CD4-positive, alpha-beta memory T cell (primary cell): Measurements from ENCODE around the gene ITGAE. TPM values are rescaled to one million over a fixed set of nuclear protein-coding genes. Genes with fewer than 3 reads are reported as not detected.
A peak's percentile ranks its signal among the peaks of the same experiment; 100 is the strongest.

ENCODE experiments used
- CTCF ChIA-PET: fragments of 350-600 bp; sonication (Branson Sonifier 250); formaldehyde crosslinking; loops from one replicate; lab custom pipeline; 2021; ENCODE audit warnings: inconsistent platforms; ENCODE audit not compliant: partially characterized antibody; lab: Charles Lee
- POLR2A ChIA-PET: fragments of 350-600 bp; sonication (Branson Sonifier 250); formaldehyde crosslinking; loops from one replicate; lab custom pipeline; 2021; ENCODE audit not compliant: partially characterized antibody; lab: Charles Lee
- DNase-seq, 5 donors: peaks; one replicate each; pipeline versions ENCODE4 v3.0.0 to v3.0.0-alpha.2; 2020 to 2022; ENCODE audit warnings: mixed read lengths in 1 of 5
- H3K27ac ChIP-seq: one replicate; pipeline ENCODE4 v1.7.0; 2013; ENCODE audit warnings: low read depth, low read length
- H3K27me3 ChIP-seq: 2 replicates; pipeline ENCODE4 v1.7.0; 2013; ENCODE audit warnings: mild to moderate bottlenecking, low read length, moderate library complexity; ENCODE audit not compliant: insufficient read depth
- H3K36me3 ChIP-seq: 2 replicates; pipeline ENCODE4 v1.7.0; 2013; ENCODE audit warnings: mild to moderate bottlenecking, low read length, moderate library complexity; ENCODE audit not compliant: insufficient read depth
- H3K4me1 ChIP-seq: 2 replicates; pipeline ENCODE4 v1.7.0; 2013; ENCODE audit warnings: mild to moderate bottlenecking, low read length, moderate library complexity; ENCODE audit not compliant: insufficient read depth
- H3K4me3 ChIP-seq, 2 donors: one replicate each; pipeline ENCODE4 v1.7.0; 2013; ENCODE audit warnings: low read length in 2 of 2, mild to moderate bottlenecking in 1 of 2
- H3K9me3 ChIP-seq, 2 donors: one replicate each; pipeline ENCODE4 v1.7.0; 2013; ENCODE audit warnings: low read length in 2 of 2, control low read depth in 1 of 2; ENCODE audit not compliant: control insufficient read depth in 1 of 2
- H3K27ac Mint-ChIP-seq, 7 donors: one replicate each; pipeline ENCODE4 v1.8.0; 2020 to 2021; ENCODE audit warnings: mixed read lengths in 7 of 7, mild to moderate bottlenecking in 6 of 7, inconsistent platforms in 3 of 7, moderate library complexity in 3 of 7
- H3K27me3 Mint-ChIP-seq, 2 donors: one replicate each; pipeline ENCODE4 v1.8.0; 2020 to 2021; ENCODE audit warnings: mixed read lengths in 2 of 2
- H3K36me3 Mint-ChIP-seq, 2 donors: one replicate each; pipeline ENCODE4 v1.8.0; 2020 to 2021; ENCODE audit warnings: mixed read lengths in 2 of 2, inconsistent platforms in 1 of 2, mild to moderate bottlenecking in 1 of 2
- H3K4me1 Mint-ChIP-seq, 4 donors: one replicate each; pipeline ENCODE4 v1.8.0; 2020 to 2021; ENCODE audit warnings: mixed read lengths in 4 of 4, mild to moderate bottlenecking in 1 of 4
- H3K4me3 Mint-ChIP-seq, 8 donors: one replicate each; pipeline ENCODE4 v1.8.0; 2020 to 2021; ENCODE audit warnings: mixed read lengths in 8 of 8, mild to moderate bottlenecking in 7 of 8, moderate library complexity in 6 of 8, inconsistent platforms in 3 of 8
- H3K9me3 Mint-ChIP-seq, 8 donors: one replicate each; pipeline ENCODE4 v1.8.0; 2020 to 2021; ENCODE audit warnings: mixed read lengths in 8 of 8, mild to moderate bottlenecking in 5 of 8, inconsistent platforms in 3 of 8, moderate library complexity in 1 of 8
- intact Hi-C: fragments of 100-400 bp; cut with micrococcal nuclease; formaldehyde crosslinking; loops from one replicate; pipeline ENCODE4 v1.15.1; 2023
- polyA plus RNA-seq, 2 donors: library from polyadenylated mRNA; unstranded; fragments of 300-500 nt; fragmentation: Illumina TruSeq; gene quantifications; one replicate each; pipeline ENCODE4 v1.2.3, GENCODE V29; 2021
- total RNA-seq, 2 experiments: library from RNA; stranded (reverse); gene quantifications; one replicate each; pipeline ENCODE4 v1.2.3, GENCODE V29; 2021

Gene ITGAE
- total and polyA plus RNA-seq, 4 experiments from 2014 or later, result 17.2 to 43.6 (median 27.7) TPM

GRCh38 chr17:3672571-3672970, 128.4 kb downstream of the ITGAE start:
- peaks cover 19% of the 10 kb centered on the region for H3K4me1 ChIP-seq
- no peak overlapping the region for H3K4me3 ChIP-seq
- no peaks in the 10 kb centered on the region for H3K27me3 ChIP-seq
- no peaks in the 10 kb centered on the region for H3K9me3 Mint-ChIP-seq
- ChIA-PET POLR2A (interaction anchor here (1.4 kb wide), 1 partner anchor 24 kb away, joined by 3 read pairs; the partner anchor contains the start of gene P2RX5), CTCF (no interaction called here)
- no peak for DNase-seq
- H3K36me3 ChIP-seq, result peaks cover 9% of the 10 kb centered on the region
- no peaks in the 10 kb centered on the region for H3K27me3 Mint-ChIP-seq
- intact Hi-C loops, result no loop called here
- H3K27ac ChIP-seq, result no peak overlapping the region
- H3K27ac Mint-ChIP-seq, result no peak overlapping the region
- no peak overlapping the region for H3K4me3 Mint-ChIP-seq
- peaks cover 0 to 13% of the 10 kb centered on the region in 2 donors for H3K36me3 Mint-ChIP-seq
- H3K4me1 Mint-ChIP-seq, result peaks cover 10 to 22% (median 13%) of the 10 kb centered on the region in 4 donors
- H3K9me3 ChIP-seq, result no peaks in the 10 kb centered on the region

- peaks cover 23% of the 10 kb centered on the region for H3K4me1 ChIP-seq
- Mint-ChIP-seq H3K9me3 (no peaks in the 10 kb centered on the region), H3K36me3 (peaks cover 0 to 9% of the 10 kb centered on the region in 2 donors), H3K27ac (peak overlapping the region; percentile 78 to 95 (median 88)), H3K4me3 (peak overlapping the region; percentile 88 to 96 (median 92)), H3K27me3 (no peaks in the 10 kb centered on the region), H3K4me1 (peaks cover 18 to 30% (median 19%) of the 10 kb centered on the region in 4 donors)
- no peaks in the 10 kb centered on the region for H3K36me3 ChIP-seq
- no peak for DNase-seq
- H3K4me3 ChIP-seq, result peak overlapping the region; percentile 76 to 83
- no peaks in the 10 kb centered on the region for H3K27me3 ChIP-seq
- H3K27ac ChIP-seq, result peak overlapping the region; percentile 80
- CTCF ChIA-PET, result interaction anchor here (1.2 kb wide), 1 partner anchor 14 kb away, joined by 3 read pairs; no protein-coding TSS in a partner anchor
- POLR2A ChIA-PET, result no interaction called here
- H3K9me3 ChIP-seq, result no peaks in the 10 kb centered on the region
- intact Hi-C loops, result loop anchor here (5.0 kb wide), 1 partner anchor 622 kb away; no protein-coding TSS in a partner anchor
Observed at GRCh38 chr17:3669548-3669947, 131.4 kb downstream of the ITGAE start.

GRCh38 chr17:3669085-3669347, 132.0 kb downstream of the ITGAE start:
- H3K4me1 ChIP-seq, result peaks cover 23% of the 10 kb centered on the region
- H3K27ac ChIP-seq, result peak overlapping the region; percentile 80
- ChIA-PET POLR2A (interaction anchor here (0.9 to 1.3 kb wide), 4 partner anchors 8 to 54 kb away, joined by 3 to 4 read pairs (median 3); partner anchors contain the start of genes CTNS, P2RX5 and SHPK), CTCF (no interaction called here)
- Mint-ChIP-seq H3K36me3 (peaks cover 0 to 9% of the 10 kb centered on the region in 2 donors), H3K27ac (peak overlapping the region; percentile 78 to 95 (median 89)), H3K4me3 (peak overlapping the region; percentile 88 to 96 (median 92)), H3K4me1 (peaks cover 18 to 30% (median 19%) of the 10 kb centered on the region in 4 donors), H3K27me3 (no peaks in the 10 kb centered on the region), H3K9me3 (no peaks in the 10 kb centered on the region)
- no peaks in the 10 kb centered on the region for H3K9me3 ChIP-seq
- no peaks in the 10 kb centered on the region for H3K27me3 ChIP-seq
- no peaks in the 10 kb centered on the region for H3K36me3 ChIP-seq
- intact Hi-C loops, result loop anchor here (5.0 kb wide), 1 partner anchor 622 kb away; no protein-coding TSS in a partner anchor
- DNase-seq, result no peak
- H3K4me3 ChIP-seq, result peak overlapping the region; percentile 76 to 83

- no peaks in the 10 kb centered on the region for H3K27me3 ChIP-seq
- peaks cover 18 to 30% (median 19%) of the 10 kb centered on the region in 4 donors for H3K4me1 Mint-ChIP-seq
- ChIA-PET CTCF (no interaction called here), POLR2A (interaction anchor here (0.7 to 1.3 kb wide), 5 partner anchors 9 to 257 kb away, joined by 3 to 4 read pairs (median 3); partner anchors contain the start of genes CTNS, P2RX5 and SHPK)
- peak within 1 kb of the TSS; percentile 76 to 83 for H3K4me3 ChIP-seq
- H3K4me1 ChIP-seq, result peaks cover 23% of the 10 kb centered on the region
- intact Hi-C loops, result loop anchor here (1.0 to 5.0 kb wide), 4 partner anchors 32 to 621 kb away; partner anchors contain the start of genes CTNS, NCBP3 and SHPK
- H3K36me3 Mint-ChIP-seq, result peaks cover 0 to 9% of the 10 kb centered on the region in 2 donors
- H3K27ac Mint-ChIP-seq, result peak within 1 kb of the TSS; percentile 84 to 95 (median 90)
- H3K9me3 Mint-ChIP-seq, result no peaks in the 10 kb centered on the region
- no peaks in the 10 kb centered on the region for H3K9me3 ChIP-seq
- DNase-seq, result peak; percentile 97 to 100 (median 99)
- H3K4me3 Mint-ChIP-seq, result peak within 1 kb of the TSS; percentile 88 to 96 (median 92)
- H3K27me3 Mint-ChIP-seq, result no peaks in the 10 kb centered on the region
- peak within 1 kb of the TSS; percentile 80 for H3K27ac ChIP-seq
- no peaks in the 10 kb centered on the region for H3K36me3 ChIP-seq
Observed at GRCh38 chr17:3668279-3669084, 132.5 kb downstream of the ITGAE start, which contains the start of the genes EMC6 and TAX1BP3. Gene EMC6 (plus strand): TSS chr17:3668812. CDS start chr17:3669147, 335 bp downstream. Gene TAX1BP3 (minus strand): TSS chr17:3668578. CDS start chr17:3668526, 52 bp downstream.

DNA sequence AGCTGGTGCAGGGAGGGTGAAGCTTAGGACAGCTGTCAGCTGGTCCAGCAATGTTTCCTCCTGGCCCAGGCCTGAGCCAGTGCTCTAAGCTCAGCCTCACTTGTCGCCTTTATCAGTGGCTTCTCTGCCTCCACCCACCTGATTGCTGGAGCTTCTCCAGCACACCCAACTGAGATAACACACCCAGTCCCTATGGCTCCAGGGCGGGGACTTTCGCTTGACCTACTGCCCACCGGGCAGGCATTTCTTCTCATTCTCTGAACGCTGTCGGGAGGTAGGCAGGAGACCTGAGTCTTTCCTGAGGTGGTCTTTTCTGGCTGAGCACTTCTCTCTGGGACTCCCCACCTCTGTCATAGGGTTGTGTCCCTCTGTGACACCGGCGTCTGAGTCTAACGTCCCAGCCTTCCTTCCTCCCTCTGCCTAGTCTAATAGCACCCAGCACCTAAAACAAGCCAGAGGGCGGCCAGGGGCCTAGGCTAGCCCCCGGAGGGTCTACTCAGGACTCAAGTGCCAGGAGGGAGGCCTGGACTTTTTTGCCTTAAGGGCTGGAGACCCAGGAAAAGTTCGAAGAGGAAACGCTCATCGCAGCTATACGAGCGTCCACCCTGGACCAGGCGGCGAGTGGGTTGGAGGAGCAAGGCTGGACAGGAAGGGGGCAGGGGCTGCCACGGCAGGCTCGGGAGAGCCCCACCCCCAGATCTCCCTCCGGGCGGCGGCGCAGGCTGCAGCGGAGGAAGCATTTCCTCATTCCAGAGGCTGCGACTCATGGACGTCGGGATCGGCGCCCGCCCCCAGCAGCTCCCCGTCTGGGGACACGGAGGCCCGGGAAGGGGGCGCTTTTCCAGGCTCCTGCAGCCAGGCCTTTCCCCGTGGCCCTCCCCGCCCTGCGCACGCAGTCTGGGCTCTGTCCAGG, 133.4 kb downstream of the ITGAE start:
- ChIA-PET CTCF (interaction anchor here (0.7 kb wide), 1 partner anchor 245 kb away, joined by 3 read pairs; no protein-coding TSS in a partner anchor), POLR2A (interaction anchor here (0.7 to 1.6 kb wide), 4 partner anchors 28 to 258 kb away, joined by 3 to 5 read pairs (median 4); partner anchors contain the start of genes CTNS, NCBP3, P2RX5 and SHPK)
- Mint-ChIP-seq H3K27me3 (no peaks in the 10 kb centered on the region), H3K4me1 (peaks cover 18 to 30% (median 19%) of the 10 kb centered on the region in 4 donors), H3K4me3 (peak overlapping the region; percentile 74 to 94 (median 85)), H3K9me3 (no peaks in the 10 kb centered on the region), H3K27ac (peak overlapping the region; percentile 47 to 88 (median 53)), H3K36me3 (peaks cover 0 to 9% of the 10 kb centered on the region in 2 donors)
- Histone ChIP-seq H3K4me3 (peak overlapping the region; percentile 12 to 83), H3K27me3 (no peaks in the 10 kb centered on the region), H3K9me3 (no peaks in the 10 kb centered on the region), H3K4me1 (peaks cover 23% of the 10 kb centered on the region), H3K27ac (peak overlapping the region; percentile 80), H3K36me3 (no peaks in the 10 kb centered on the region)
- intact Hi-C loops, result loop anchor here (1.0 to 5.0 kb wide), 4 partner anchors 31 to 620 kb away; partner anchors contain the start of genes CTNS, NCBP3 and SHPK
- peak in 1 of 5 donors; percentile 4 for DNase-seq

DNA sequence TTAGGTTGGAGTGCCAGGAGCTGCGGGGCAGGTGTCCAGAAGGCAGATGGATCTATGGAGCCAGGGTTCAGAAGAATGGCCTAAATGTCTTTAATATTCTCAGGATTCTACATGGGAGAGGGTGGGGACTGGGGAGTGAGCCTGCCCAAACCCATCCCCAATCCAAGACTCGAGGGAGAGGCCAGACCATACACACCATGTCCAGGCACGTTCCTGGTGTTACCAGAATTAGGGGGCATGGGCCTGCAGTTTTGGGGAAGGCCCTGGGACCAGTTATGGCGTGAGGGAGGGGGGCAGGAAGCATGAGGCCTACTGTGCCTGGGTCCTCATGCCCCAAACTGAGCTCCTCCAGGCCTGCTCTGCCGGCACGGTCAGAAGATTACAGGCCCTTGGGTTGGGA, 134.5 kb downstream of the ITGAE start:
- ChIA-PET POLR2A (interaction anchor here (0.6 to 1.6 kb wide), 3 partner anchors 30 to 889 kb away, joined by 3 to 5 read pairs (median 4); partner anchors contain the start of genes CTNS, MYBBP1A, NCBP3 and SHPK), CTCF (no interaction called here)
- intact Hi-C loops, result loop anchor here (5.0 kb wide), 1 partner anchor 619 kb away; no protein-coding TSS in a partner anchor
- H3K4me3 Mint-ChIP-seq, result peak overlapping the region in 7 of 8 donors; percentile 49 to 79 (median 65)
- H3K4me1 Mint-ChIP-seq, result peaks cover 16 to 28% (median 17%) of the 10 kb centered on the region in 4 donors
- no peaks in the 10 kb centered on the region for H3K27me3 Mint-ChIP-seq
- Histone ChIP-seq H3K9me3 (no peaks in the 10 kb centered on the region), H3K36me3 (no peaks in the 10 kb centered on the region), H3K4me3 (no peak overlapping the region), H3K27ac (no peak overlapping the region), H3K27me3 (no peaks in the 10 kb centered on the region), H3K4me1 (peaks cover 23% of the 10 kb centered on the region)
- H3K36me3 Mint-ChIP-seq, result peaks cover 0 to 6% of the 10 kb centered on the region in 2 donors
- peak overlapping the region in 3 of 7 donors; percentile 11 to 70 (median 16) for H3K27ac Mint-ChIP-seq
- no peaks in the 10 kb centered on the region for H3K9me3 Mint-ChIP-seq
- no peak for DNase-seq
